ENCODE data around the gene LRCOL1.
"Not testable (repeated sequence)": the region's sequence is repeated elsewhere in the genome, so short reads cannot be mapped to it uniquely, and the experiment has no call there.

Gene LRCOL1

DNA sequence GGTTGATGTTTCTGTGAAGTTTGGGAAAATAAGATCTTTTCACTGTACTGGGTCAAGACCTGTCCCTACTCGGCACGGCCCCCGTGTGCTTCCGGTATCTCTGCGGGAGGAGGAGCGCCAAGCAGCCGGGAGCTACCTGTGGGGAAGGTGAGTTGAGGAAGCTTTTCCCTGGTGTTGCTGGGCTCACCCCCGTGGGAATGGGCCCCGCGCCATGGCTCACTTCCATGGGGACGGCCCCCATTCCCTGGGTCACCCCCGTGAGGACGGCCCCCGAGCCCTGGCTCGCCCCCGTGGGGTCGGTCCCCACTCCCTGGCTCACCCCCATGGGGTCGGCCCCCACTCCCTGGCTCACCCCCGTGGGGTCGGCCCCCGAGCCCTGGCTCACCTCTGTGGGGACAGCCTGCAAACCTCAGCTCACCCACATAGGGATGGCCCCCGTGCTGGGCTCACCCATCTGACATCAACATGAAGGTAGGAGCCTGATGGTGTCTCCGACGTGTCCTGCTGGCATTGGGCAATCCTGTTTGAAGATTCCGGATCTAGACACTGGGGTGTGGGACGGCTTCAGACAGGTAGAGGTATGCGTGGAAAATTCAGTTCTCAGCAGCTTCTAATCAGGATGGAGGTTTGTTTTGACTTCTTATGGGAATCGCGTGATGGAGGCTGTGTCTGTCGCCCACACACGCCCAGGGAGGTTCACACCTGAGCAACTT, 9.1 kb downstream of the LRCOL1 start:
- no peak for DNase-seq (ENCODE audit: low read depth, low spot score)

DNA sequence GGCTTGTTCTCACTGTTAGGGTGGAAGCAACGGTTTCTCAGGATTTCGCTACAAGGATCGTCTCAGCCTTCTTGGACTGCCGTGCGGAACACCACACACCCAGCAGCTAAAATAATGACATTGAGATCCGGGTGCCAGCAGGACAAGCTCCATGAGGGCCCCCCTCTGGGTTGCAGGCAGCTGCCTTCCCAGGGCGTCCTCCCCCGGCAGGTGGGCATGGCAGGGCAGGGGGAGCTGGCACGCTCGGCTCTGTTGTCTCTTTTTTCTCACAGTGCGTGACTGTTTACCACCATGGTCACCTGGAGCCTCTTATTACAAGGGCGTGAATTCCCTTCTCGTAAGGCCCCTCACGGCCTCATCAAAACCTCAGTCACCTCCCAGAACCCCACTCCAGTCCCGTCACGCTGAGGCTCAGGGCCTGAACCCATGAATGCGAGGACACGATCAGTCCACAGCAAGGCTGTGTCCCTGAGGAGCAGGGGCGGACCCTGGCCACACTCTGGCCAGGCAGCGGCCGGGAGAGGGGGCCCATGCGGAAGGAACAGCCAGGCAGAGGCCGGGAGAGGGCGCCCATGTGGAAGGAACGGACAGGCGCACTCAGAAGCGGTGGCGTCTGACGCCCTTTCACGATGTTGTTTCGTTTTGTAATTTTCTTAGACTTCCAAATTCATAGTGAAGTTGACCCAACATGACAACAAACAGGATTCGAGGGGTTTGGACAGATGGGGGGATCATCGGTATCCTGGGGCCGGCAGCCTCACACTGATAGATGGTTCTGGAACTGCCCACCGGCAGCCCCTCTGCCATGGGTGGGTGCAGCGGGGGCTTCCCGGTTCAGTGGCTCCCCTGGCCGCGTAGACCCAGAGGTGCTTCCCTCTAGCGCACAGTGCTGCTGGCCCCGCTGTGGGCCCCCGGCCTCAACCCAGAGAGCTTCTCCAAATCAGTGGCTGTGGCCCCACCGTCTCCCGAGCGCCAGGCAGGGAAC, 10.0 kb downstream of the LRCOL1 start:
- no peak for DNase-seq (ENCODE audit: low read depth, low spot score)

DNA sequence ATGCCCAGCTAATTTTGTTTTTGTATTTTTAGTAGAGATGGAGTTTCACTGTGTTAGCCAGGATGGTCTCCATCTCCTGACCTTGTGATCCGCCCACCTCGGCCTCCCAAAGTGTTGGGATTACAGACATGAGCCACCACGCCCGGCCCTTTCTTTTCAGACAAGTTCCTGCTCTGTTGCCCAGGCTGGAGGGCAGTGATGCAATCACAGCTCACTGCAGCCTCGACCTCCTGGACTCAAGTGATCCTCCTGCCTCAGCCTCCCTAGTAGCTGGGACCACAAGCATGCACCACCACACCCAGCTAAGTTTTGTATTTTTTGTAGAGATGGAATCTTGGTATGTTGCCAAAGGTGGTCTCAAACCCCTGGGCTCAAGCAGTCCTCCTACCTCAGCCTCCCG, 10.9 kb downstream of the LRCOL1 start:
- DNase-seq (ENCODE audit: low read depth, low spot score) = not testable (repeated sequence)

DNA sequence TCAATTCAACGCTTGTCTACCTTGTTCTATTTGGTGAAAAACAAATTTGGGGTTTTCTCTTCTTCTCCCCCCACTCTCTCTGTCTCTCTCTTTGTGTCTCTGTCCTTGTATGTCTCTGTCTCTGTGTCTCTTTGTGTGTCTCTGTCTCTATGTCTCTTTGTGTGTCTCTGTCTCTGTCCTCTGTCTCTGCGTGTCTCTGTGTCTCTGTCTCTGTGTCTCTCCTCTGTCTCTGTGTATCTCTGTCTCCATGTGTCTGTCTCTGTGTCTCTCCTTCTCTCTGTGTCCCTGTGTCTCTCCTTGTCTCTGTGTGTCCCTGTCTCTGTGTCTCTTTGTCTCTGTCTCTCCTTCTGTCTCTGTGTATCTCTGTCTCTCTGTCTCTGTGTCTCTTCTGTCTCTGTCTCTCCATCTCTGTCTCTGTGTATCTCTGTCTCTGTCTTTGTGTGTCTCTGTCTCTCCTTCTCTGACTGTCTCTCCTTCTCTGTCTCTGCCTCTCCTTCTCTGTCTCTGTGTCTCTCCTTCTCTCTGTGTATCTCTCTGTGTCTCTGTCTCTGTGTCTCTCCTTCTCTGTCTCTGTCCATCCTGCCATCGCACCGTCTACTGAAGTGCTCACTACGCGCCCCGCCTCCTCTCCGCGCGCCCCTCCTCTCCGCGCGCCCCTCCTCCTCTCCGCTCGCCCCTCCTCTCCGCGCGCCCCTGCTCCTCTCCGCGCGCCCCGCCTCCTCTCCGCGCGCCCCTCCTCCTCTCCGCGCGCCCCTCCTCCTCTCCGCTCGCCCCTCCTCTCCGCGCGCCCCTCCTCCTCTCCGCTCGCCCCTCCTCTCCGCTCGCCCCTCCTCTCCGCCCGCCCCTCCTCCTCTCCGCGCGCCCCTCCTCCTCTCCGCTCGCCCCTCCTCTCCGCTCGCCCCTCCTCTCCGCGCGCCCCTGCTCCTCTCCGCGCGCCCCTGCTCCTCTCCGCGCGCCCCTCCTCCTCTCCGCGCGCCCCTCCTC, 12.8 kb downstream of the LRCOL1 start:
- no peak for DNase-seq (ENCODE audit: low read depth, low spot score)

- no peak for DNase-seq (ENCODE audit: low read depth, low spot score)
Observed at GRCh38 chr12:132596016-132596415, 14.4 kb downstream of the LRCOL1 start.

DNA sequence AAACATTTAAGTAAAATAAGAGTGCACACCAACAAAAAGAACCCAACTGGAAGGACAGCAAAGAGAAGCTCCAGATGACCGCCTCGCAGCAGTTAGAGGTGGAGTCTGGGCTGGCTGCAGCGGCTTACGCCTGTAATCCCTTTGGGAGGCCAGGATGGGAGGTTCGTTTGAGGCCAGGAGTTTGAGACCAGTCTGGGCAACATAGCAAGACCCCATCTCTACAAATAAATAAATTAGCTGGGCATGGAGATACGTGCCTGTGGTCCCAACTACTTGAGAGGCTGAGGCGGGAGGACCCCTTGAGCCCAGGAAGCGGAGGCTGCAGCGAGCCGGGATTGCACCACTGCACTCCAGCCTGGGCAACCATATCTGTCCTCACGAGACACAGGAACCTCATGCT, 15.2 kb downstream of the LRCOL1 start:
- no peak for DNase-seq (ENCODE audit: low read depth, low spot score)

DNA sequence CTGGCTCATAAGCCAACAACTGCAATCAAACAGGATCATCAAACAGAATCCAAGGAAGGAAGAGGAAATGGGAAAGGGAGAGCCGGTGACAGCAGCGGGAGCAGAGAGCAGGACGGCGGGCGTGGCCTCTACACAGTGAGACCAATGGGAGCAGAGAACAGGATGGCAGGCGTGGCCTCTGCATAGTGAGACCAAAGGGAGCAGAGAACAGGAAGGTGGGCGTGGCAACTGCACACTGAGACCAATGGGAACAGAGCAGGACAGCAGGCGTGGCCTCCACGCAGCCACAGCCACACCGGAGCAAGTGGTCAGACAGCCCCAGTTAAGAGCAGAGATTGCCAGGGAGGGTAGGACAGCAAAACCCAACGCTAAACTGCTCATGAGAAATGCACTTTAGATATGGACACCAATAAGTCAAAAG, 16.4 kb downstream of the LRCOL1 start:
- DNase-seq (ENCODE audit: low read depth, low spot score) = no peak

DNA sequence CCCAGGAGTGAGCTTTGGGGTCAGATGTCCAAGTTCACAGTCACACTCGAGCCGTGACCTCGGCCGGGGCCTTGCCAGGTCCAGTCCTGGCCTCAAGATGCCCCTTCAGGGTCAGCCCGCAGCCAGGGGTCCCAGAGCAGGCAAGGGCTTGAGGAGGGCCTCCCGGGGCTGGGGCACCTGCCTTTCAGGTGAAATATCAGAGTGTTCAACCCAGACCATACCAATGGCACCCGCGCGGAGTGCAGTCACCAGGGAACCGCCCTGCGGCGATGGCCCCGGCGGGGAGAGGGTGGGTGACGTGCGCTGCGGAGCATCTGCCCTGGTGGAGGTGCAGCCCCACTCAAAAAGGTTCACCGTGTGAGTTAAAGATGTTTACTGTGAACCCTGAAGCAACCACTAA, 16.9 kb downstream of the LRCOL1 start:
- DNase-seq (ENCODE audit: low read depth, low spot score) = no peak

DNA sequence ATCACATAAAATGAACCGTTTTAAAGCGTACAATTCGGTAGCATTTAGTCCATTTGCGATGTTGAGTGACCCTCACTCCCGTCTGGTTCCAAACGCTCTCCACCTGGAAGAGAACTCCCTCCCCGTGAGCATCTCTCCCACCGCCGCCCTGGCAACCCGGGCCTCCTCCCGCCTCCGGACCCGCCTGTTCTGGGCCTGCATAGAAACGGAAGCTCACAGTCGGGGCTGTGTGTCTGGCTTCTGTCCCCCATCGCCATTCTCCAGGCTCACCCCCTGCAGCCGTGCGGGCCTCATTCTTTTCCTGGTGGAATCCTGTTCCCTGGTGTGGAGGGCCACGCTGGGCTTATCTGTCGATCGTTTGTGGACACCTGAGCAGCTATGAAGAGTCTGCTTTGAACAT, 17.3 kb downstream of the LRCOL1 start:
- DNase-seq (ENCODE audit: low read depth, low spot score) = no peak

- DNase-seq (ENCODE audit: low read depth, low spot score) = no peak
Observed at GRCh38 chr12:132592282-132592970, 18.0 kb downstream of the LRCOL1 start.

DNA sequence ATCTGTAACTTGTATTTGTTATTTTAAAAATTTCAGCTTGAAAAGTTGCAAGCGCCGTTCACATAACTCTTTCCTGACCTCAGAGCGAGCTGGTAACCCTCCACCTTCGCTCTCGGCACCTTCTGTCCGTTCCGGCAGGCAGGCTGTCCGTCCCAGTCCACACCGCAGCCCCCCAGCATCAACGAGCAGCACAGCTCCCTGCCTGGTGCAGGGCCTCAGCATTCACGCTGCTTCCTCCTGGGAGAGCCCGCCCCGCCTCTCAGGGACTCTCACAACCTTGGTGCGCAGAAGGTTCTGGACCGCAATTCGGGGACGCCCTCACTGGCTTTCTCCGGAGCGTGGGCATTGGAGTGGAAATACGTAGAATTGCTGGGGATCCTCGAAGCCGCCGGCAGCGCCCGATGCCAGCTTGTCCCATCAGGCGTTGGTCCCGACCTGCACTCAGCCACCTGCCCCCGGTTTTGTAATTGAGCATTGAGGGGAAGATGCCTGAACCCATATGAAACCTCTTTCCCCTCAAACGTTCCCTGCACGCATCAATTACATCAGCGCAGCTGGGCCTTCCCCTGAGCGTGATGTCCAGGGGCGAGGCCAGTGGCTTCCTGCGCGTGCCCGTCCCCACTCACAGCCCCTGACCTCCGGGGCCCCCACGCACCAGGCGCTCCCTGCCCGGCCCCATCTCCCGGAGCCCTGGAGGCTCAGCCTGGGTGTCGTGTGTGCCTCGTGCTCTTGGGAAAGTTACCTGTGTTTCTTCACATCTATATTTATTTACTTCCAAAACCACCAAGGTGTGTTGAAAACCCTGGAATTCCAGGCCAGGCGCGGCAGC, 19.1 kb downstream of the LRCOL1 start:
- no peak for DNase-seq (ENCODE audit: low read depth, low spot score)

GRCh38 chr12:132588821-132589669, 21.3 kb downstream of the LRCOL1 start:
- no peak for DNase-seq (ENCODE audit: low read depth, low spot score)

DNA sequence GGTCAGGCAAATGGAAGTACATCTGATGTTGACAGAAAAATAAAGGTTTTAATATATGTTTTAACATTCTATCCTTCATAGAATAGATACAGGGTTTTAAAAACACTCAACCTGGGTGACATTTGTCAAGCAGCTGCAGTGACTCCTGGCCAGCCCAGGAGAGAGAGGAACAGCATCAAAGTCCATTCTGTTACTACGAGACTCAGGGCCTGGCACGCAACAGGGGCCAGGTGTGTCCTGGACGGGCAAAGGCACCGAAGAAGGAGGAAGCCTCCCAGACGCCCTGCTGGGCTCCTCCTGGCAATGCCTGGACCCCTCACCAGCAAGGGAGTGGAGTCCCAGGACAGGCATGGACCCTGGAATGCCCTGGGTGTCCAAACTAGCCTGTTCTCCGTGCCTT, 22.1 kb downstream of the LRCOL1 start:
- no peak for DNase-seq (ENCODE audit: low read depth, low spot score)

DNA sequence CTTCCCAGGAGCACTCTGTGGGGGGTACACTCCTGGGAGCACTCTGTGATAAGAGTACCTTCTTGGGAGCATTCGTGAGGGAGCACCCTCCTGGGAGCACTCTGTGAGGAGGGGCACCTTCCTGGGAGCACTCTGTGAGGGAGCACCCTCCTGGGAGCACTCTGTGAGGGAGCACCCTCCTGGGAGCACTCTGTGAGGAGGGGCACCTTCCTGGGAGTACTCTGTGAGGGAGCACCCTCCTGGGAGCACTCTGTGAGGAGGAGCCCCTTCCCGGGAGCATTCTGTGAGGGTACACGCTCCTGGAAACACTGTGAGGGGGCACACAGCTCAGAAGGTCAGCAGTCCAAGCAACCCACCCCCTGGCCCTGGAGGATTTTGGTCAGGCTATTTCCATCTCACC, 22.6 kb downstream of the LRCOL1 start:
- DNase-seq (ENCODE audit: low read depth, low spot score) = no peak

DNA sequence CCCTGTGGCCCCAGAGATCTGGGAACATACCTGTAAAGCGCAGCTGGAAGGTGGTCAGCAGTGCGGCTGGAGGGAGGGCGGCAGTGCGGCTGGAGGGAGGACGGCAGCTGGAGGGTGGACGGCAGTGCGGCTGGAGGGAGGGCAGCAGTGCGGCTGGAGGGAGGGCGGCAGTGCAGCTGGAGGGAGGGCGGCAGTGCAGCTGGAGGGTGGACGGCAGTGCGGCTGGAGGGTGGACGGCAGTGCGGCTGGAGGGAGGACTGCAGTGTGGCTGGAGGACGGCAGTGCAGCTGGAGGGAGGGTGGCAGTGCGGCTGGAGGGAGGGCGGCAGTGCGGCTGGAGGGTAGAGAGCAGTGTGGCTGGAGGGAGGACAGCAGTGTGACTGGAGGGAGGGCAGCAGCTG, 23.5 kb downstream of the LRCOL1 start:
- no peak for DNase-seq (ENCODE audit: low read depth, low spot score)

- no peak for DNase-seq (ENCODE audit: low read depth, low spot score)
Observed at GRCh38 chr12:132585177-132585576, 25.2 kb downstream of the LRCOL1 start.

- DNase-seq (ENCODE audit: low read depth, low spot score) = no peak
Observed at GRCh38 chr12:132584429-132584828, 26.0 kb downstream of the LRCOL1 start.

DNA sequence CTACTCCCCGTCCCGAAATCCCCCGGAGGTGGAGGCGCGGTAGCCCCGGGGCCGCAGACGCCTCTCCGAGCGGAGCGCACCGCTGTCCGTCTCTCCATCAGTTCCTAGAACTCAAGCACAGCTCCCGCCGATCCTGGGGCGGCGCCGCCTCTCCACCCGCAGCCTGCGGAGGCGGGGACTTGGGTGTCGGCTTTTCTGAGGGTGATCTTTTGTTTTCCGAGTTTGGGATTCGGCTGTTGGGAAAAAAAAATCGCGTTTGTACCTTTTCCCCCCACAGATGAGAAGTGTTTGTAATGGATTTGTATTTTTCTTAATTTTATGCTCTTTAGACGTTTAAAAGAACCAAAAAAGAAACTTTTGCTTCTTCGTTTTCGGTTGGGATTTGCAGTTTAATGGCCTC, 26.6 kb downstream of the LRCOL1 start:
- no peak for DNase-seq (ENCODE audit: low read depth, low spot score)

GRCh38 chr12:132583411-132583710, 27.0 kb downstream of the LRCOL1 start:
- DNase-seq (ENCODE audit: low read depth, low spot score) = no peak
